Measurements from ENCODE around the gene DOK1. TPM values are rescaled to one million over a fixed set of nuclear protein-coding genes. Genes with fewer than 3 reads are reported as not detected.
A peak's percentile ranks its signal among the peaks of the same experiment; 100 is the strongest.

Gene DOK1
- total RNA-seq, 4 donors from 2014 or later = 0.29 to 85.0 (median 13.8) TPM

- no peaks in the 10 kb centered on the region for H3K27me3 ChIP-seq
- no peaks in the 10 kb centered on the region for H3K36me3 ChIP-seq
- peak overlapping the region; percentile 69 to 84 for H3K4me3 ChIP-seq
- H3K27ac ChIP-seq = peak overlapping the region; percentile 61 to 88
- peak in 1 of 2 donors; percentile 38 for DNase-seq
- no peaks in the 10 kb centered on the region for H3K9me3 ChIP-seq
- intact Hi-C loops (cut with DNase I; ENCODE audit: low total_unique reads) = no loop called here
- H3K4me1 ChIP-seq = peaks cover 0 to 8% of the 10 kb centered on the region in 2 donors
- TF ChIP-seq CTCF (IDR thresholded peaks at IDR 0.05) (no peak), POLR2A (IDR thresholded peaks at IDR 0.05) (no peak)
Measured at GRCh38 chr2:74530239-74531187, 24.0 kb upstream of the DOK1 start.

GRCh38 chr2:74531666-74532065 is 22.9 kb upstream of the DOK1 start:
- intact Hi-C loops (cut with DNase I; ENCODE audit: low total_unique reads) = no loop called here
- no peak for DNase-seq
- Histone ChIP-seq H3K4me3 (no peak overlapping the region), H3K36me3 (no peaks in the 10 kb centered on the region), H3K9me3 (no peaks in the 10 kb centered on the region), H3K4me1 (peaks cover 0 to 8% of the 10 kb centered on the region in 2 donors), H3K27me3 (no peaks in the 10 kb centered on the region), H3K27ac (peak overlapping the region in 1 of 2 donors; percentile 7)
- TF ChIP-seq CTCF (IDR thresholded peaks at IDR 0.05) = no peak
- TF ChIP-seq POLR2A (IDR thresholded peaks at IDR 0.05) = no peak

- TF ChIP-seq CTCF (IDR thresholded peaks at IDR 0.05) (no peak), POLR2A (IDR thresholded peaks at IDR 0.05) (no peak)
- no peaks in the 10 kb centered on the region for H3K27me3 ChIP-seq
- H3K4me1 ChIP-seq = peaks cover 0 to 8% of the 10 kb centered on the region in 2 donors
- H3K36me3 ChIP-seq = no peaks in the 10 kb centered on the region
- intact Hi-C loops (cut with DNase I; ENCODE audit: low total_unique reads) = no loop called here
- no peak overlapping the region for H3K27ac ChIP-seq
- H3K9me3 ChIP-seq = no peaks in the 10 kb centered on the region
- H3K4me3 ChIP-seq = no peak overlapping the region
- DNase-seq = no peak
Measured at GRCh38 chr2:74532222-74532621, 22.3 kb upstream of the DOK1 start.

GRCh38 chr2:74533464-74533863 is 21.1 kb upstream of the DOK1 start:
- no peak overlapping the region for H3K27ac ChIP-seq
- peaks cover 0 to 7% of the 10 kb centered on the region in 2 donors for H3K4me1 ChIP-seq
- no peaks in the 10 kb centered on the region for H3K9me3 ChIP-seq
- intact Hi-C loops (cut with DNase I; ENCODE audit: low total_unique reads) = no loop called here
- no peak for DNase-seq
- TF ChIP-seq POLR2A (IDR thresholded peaks at IDR 0.05) = no peak
- H3K4me3 ChIP-seq = no peak overlapping the region
- no peaks in the 10 kb centered on the region for H3K27me3 ChIP-seq
- H3K36me3 ChIP-seq = no peaks in the 10 kb centered on the region

- no peak overlapping the region for H3K4me3 ChIP-seq
- no peak for DNase-seq
- TF ChIP-seq POLR2A (IDR thresholded peaks at IDR 0.05) (no peak), CTCF (IDR thresholded peaks at IDR 0.05) (no peak)
- H3K27me3 ChIP-seq = no peaks in the 10 kb centered on the region
- intact Hi-C loops (cut with DNase I; ENCODE audit: low total_unique reads) = no loop called here
- H3K4me1 ChIP-seq = peaks cover 0 to 4% of the 10 kb centered on the region in 2 donors
- no peak overlapping the region for H3K27ac ChIP-seq
- no peaks in the 10 kb centered on the region for H3K9me3 ChIP-seq
- H3K36me3 ChIP-seq = no peaks in the 10 kb centered on the region
Measured at GRCh38 chr2:74534411-74534810, 20.1 kb upstream of the DOK1 start.

Measured in uterus (tissue), 4 donors.